OCI-M2 (cell line): ENCODE data around the gene NHLRC1.
A peak's percentile ranks its signal among the peaks of the same experiment; 100 is the strongest.
"Not testable (repeated sequence)": the region's sequence is repeated elsewhere in the genome, so short reads cannot be mapped to it uniquely, and the experiment has no call there.

Source experiments
- DNase-seq: peaks from one replicate; lab custom pipeline; 2025; ENCODE audit not compliant: unreplicated experiment; lab: John Stamatoyannopoulos, UW

NHLRC1 gene

DNA sequence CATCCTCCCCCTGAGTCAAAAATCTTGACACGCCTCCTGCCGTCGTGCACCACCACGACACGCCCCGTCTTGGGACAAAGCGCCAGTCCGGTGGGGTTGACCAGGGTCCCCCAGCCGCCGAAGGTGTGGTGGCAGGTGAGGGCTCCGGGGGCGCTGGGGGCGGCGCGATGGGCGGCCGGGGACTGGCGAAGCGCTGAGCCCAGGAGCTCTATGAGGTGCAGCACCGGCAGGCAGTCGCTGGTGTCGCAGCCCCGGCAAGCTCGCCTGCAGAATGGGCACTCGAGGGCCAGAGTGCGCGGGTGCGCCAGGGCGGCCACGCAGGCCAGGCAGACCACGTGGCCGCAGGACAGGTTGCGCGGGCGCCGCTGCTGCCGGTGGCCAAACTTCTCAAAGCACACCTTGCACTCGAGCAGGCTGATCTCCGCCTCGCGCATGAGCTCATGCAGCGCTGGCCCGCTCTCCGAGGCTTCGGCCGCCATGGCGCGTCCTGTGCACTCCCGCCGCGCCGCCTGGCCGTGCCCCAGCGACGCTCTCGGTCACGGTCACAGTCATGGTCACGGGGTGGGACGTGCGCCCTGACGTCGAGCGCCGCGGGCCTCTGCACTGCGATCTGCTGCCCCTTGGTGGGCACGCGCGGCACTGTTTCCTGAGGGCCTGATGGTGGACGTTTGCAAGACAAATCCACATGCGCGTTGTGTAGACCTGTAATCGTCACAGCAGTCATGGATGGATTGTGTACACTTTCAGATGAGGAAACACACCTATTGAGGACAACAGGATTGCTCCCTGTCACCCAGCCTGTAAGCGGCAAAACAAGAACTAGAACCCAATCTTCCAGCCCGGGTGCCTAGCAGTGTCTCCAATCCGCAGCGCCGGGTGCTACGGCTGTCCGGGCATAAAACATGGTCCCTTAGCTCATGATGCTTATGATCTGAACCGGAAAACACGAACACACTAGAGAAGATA is at the start of gene NHLRC1:
NHLRC1 (minus strand) TSS at position 550 of the 966 bp plus-strand sequence; CDS start at position 479, 71 bp downstream.
- DNase-seq = peak; percentile 95

DNA sequence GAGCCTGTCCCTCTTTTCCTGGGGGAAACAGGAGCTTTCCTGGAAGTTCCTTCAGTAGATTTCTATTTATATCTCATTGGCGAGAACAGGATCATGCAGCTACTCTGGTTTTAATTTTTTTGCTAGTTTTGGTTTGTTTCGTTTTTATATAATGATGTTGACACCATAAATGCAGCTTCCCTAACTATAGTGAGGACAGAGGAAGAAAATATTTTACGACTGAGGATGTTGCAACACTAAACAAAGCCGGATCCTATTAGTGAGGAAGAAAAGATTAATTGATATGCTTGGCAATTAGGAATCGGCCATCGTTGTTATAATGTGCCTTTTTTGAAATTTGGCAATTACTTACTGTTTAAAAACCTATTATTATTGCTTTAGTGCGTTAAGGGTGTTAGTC is 49.4 kb upstream of the NHLRC1 start:
- no peak for DNase-seq

GRCh38 chr6:18168264-18168663 is 45.8 kb upstream of the NHLRC1 start:
- no peak for DNase-seq

- no peak for DNase-seq
Measured at GRCh38 chr6:18166312-18167036, 44.0 kb upstream of the NHLRC1 start.

GRCh38 chr6:18165751-18166150 is 43.3 kb upstream of the NHLRC1 start:
- no peak for DNase-seq

- DNase-seq = no peak
Measured at GRCh38 chr6:18162401-18162800, 39.9 kb upstream of the NHLRC1 start.

- no peak for DNase-seq
Measured at GRCh38 chr6:18161431-18161830, 39.0 kb upstream of the NHLRC1 start.

GRCh38 chr6:18160911-18161310 is 38.4 kb upstream of the NHLRC1 start:
- no peak for DNase-seq

DNA sequence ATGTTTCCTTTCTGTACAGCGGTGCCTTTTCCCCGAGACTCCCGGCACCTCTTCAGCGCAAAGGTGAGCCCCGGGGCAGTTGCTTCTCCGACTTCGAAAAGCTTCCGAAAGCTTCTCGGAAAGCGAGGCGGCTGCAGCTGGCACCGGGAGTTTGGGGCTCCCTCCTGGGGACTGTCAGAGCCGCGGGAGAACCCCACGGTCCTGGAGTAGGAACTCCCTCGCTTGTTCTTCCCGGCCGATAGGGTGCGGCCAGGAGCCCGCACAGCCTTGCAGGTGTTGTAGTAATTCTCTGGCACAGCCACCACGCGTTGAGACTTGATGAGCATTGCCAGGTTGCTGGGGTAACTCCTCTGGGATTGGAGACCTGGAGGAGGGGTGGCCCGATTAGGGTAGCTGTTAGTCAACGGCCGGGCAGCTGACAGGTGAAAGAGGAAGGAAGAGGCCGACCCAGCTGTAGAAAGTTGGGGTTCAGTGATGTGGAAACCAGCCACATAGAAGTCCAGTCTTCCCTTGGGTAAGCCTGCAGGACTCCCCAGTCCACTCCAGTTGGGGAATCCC is 33.5 kb upstream of the NHLRC1 start:
- DNase-seq = no peak

DNA sequence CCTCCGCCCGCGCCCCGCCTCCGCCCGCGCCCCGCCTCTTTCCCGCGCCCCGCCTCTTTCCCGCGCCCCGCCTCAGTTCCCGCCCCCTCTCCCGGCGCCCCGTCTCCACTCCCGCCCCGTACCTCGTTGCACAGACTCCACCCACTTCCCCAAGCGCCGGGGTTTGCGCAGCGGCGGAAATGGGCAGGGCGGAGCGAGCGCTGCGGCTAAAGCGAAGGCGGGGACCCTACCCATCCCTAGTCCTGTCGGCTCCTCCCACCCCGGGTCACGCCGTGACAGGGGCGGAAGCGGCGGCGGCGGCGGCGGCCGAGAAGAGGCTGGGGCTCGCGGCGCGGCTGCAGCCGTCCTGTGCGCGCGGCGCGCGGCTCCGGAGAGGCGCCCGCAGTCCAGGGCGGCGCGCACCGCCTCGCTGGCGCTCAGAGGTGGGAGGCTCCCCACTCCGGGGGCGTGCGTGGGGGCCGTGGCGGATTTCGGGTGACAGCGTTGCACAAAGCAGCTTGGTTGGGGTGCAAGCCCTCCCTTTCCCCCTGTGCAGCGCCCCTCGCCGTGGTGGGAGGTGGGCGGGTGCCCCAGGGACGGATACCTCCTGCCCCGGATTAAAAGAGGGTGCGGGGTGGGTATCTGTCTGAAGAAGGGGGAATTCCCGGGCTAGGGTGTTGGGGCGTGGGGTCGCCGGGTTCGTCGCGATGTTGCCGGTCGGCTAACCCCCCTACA is 32.8 kb upstream of the NHLRC1 start, which contains the start of gene KDM1B:
KDM1B (plus strand) TSS at position 273 of the 714 bp plus-strand sequence. CDS start 4,474 bp downstream, outside the sequence.
- DNase-seq = peak; percentile 90

GRCh38 chr6:18154507-18155149 is 32.2 kb upstream of the NHLRC1 start, which contains the start of gene TPMT:
Gene TPMT (minus strand): TSS chr6:18155077. CDS start chr6:18149127, 5,950 bp downstream.
- DNase-seq = peak; percentile 90

GRCh38 chr6:18153311-18153703 is 30.8 kb upstream of the NHLRC1 start:
- DNase-seq = no peak

GRCh38 chr6:18151801-18152200 is 29.3 kb upstream of the NHLRC1 start:
- no peak for DNase-seq

DNA sequence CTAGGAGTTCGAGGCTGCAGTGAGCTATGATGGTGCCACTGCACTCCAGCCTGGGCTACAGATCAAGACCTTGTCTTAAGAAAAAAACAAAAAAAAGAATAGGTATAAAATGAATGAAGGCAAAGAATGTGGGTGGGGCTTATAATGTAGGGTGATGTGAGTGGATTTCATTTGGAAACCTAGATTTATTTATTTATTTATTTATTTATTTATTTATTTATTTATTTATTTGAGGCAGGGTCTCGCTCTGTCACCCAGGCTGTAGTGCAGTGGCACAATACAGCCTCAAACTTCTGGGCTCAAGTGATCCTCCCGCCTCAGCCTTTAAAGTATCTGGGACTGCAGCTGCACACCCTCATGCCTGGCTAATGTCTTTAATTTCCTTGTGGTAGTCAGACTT is 28.9 kb upstream of the NHLRC1 start:
- DNase-seq = not testable (repeated sequence)

DNA sequence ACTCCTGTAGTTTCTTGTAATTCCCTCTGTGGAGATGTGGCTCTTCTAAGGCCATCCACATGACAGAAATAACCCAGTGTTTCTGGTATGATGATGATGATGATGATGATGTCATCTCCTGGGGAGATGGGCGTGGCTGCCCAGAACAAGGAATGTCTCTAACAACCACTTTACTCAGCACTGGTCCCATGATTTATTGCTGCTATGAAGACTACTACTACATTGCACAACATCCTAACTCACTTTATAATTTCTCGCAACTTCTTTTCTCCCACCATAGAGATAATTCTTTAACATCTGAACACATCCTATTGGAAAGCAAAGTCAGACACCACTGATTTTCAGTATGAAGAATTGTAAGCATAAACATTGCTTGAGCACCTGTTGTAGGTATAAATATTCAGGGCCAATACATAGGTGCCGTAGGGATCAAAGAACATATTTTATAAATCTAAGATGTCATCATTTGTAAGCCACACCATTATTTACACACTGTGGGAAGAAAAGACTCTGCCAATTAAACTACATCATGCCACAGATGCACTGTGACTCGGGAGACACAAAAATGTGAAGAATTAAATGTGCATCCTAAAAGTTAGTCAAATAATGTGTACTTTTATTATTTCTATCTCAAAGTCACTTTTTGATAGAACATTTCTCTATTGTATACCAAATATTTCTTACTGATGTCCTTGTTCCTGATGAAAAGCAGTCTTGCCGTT is 26.0 kb upstream of the NHLRC1 start:
- DNase-seq = no peak

GRCh38 chr6:18147616-18148015 is 25.1 kb upstream of the NHLRC1 start:
- DNase-seq = no peak

DNA sequence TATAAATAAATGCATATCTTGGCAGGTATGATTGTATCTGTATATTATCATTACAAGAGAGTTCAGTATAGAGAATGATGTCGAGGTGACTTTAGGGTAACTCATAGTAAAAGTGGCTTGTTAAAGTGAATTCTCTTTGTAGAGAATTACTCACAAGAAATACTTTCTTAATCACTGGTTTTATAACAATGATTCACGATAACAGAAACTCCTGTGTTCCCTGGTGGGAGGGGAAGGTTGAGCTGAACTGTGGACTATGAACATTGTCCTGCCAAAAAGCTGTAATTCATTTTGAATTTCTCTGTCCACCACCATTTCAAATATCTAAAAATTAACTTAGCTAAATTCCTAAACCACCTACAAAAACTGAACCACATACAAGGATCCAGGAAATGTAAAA is 24.7 kb upstream of the NHLRC1 start:
- DNase-seq = no peak

DNA sequence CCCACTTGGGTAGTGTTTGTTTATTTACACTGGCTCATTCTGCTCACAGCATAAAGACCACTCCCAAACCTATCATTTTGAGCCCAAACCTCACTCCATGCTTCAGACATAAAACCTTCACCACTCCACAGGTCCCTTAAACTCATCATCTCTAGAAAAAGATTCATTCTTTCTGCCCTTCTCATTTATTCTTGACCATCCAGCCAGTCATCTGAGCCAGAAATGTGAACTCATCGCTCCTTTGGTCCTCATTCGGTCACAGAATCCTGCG is 20.0 kb upstream of the NHLRC1 start:
- DNase-seq = no peak

DNA sequence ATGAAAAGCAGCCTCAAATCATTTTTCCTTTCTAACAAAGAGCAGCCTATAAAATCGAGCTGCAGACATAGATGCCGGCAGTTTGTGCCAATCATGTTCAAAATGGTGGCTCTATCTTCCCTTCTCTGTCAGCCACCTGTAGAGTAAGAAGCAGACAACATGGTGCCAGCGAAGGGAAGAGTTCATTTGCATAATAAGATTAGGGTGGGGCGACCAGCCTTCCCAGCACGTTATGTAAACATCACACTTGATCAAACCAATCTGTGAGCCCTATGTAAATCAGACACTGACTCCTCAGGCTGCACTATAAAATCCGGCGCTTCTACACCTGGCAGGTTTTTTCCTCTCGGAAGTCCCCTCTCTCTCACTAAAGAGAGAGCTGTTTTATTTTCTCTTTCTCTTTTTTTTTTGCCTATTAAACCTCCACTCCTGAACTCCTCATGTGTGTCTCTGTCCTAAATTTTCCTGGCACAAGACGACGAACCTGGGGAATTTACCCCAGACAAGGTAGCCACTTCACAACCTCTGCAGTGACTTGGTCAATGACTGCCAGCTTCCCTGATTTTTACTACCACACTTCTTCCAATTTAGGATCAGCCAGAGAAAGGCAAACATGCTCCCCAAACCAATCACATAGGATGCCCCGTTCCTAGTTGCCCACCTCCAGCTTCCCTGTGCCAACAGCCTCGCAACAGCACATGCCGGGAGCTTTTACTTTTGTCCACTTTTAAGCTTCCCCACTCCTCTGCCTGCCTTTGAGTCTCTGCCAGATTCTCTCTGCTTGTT is 19.5 kb upstream of the NHLRC1 start:
- DNase-seq = no peak
